Lower leg skin (tissue), 4 donors: Measurements from ENCODE around the gene ZFP36L1. TPM values are rescaled to one million over a fixed set of nuclear protein-coding genes. Genes with fewer than 3 reads are reported as not detected.
A peak's percentile ranks its signal among the peaks of the same experiment; 100 is the strongest.

Experiments
- DNase-seq, 2 donors: peaks; one replicate each; pipeline ENCODE4 v3.0.0-alpha.2; 2019; ENCODE audit warnings: low spot score in 2 of 2
- H3K4me3 ChIP-seq: fragments of 200-600 bp; sonication (generic); 2 replicates; pipeline ENCODE4 v1.5.1; 2017; ENCODE audit warnings: mild to moderate bottlenecking, low read depth; ENCODE audit not compliant: poor library complexity, severe bottlenecking
- POLR2A ChIP-seq, 2 donors: fragments of 450-650 bp; IDR thresholded peaks; one replicate each; pipeline ENCODE4 v1.6.1; 2016 to 2017; ENCODE audit warnings: antibody characterized with exemption in 2 of 2, mild to moderate bottlenecking in 1 of 2, moderate library complexity in 1 of 2
- whole genome bisulfite sequencing, 2 donors: methylation state at CpG; one replicate each; pipeline ENCODE4 v1.1.5; 2018; 5-methylcytosine and 5-hydroxymethylcytosine counted together
- intact Hi-C: fragments of 100-400 bp; cut with DNase I; formaldehyde crosslinking; loops from one replicate; pipeline ENCODE4 v1.15.0; 2023; ENCODE audit warnings: low total_unique reads
- total RNA-seq, 4 donors: library from RNA; depleted of rRNA; stranded (reverse); fragments of >200 nt; gene quantifications; one replicate each; pipeline ENCODE4 v1.1.0, GENCODE V29; 2016
- TF ChIP-seq, protein P1 (sequence below), 3 donors: fragments of 450-650 bp; IDR thresholded peaks; one replicate each; pipeline ENCODE4 v1.5.1; 2016; ENCODE audit warnings: antibody characterized with exemption in 3 of 3, mild to moderate bottlenecking in 3 of 3, moderate library complexity in 2 of 3

Gene ZFP36L1
- total RNA-seq, 4 donors from 2014 or later = 466 to 2,618 (median 922) TPM

GRCh38 chr14:68797121-68797670 lies 4.3 kb upstream of the ZFP36L1 start:
- intact Hi-C loops = loop anchor here (10.0 kb wide), 1 partner anchor 252 kb away; no protein-coding TSS in a partner anchor
- TF ChIP-seq, protein P1, sequence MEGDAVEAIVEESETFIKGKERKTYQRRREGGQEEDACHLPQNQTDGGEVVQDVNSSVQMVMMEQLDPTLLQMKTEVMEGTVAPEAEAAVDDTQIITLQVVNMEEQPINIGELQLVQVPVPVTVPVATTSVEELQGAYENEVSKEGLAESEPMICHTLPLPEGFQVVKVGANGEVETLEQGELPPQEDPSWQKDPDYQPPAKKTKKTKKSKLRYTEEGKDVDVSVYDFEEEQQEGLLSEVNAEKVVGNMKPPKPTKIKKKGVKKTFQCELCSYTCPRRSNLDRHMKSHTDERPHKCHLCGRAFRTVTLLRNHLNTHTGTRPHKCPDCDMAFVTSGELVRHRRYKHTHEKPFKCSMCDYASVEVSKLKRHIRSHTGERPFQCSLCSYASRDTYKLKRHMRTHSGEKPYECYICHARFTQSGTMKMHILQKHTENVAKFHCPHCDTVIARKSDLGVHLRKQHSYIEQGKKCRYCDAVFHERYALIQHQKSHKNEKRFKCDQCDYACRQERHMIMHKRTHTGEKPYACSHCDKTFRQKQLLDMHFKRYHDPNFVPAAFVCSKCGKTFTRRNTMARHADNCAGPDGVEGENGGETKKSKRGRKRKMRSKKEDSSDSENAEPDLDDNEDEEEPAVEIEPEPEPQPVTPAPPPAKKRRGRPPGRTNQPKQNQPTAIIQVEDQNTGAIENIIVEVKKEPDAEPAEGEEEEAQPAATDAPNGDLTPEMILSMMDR (IDR thresholded peaks at IDR 0.05) = no peak
- no peak for TF ChIP-seq POLR2A (IDR thresholded peaks at IDR 0.05)
- DNase-seq = peak; percentile 17 to 83
- no peak overlapping the region for H3K4me3 ChIP-seq
- WGBS, 2 donors = 64 to 82% methylated on average over 7 of the region's 7 CpGs

GRCh38 chr14:68796418-68797101 lies 3.7 kb upstream of the ZFP36L1 start:
- H3K4me3 ChIP-seq = no peak overlapping the region
- TF ChIP-seq, protein P1 (IDR thresholded peaks at IDR 0.05) = no peak
- TF ChIP-seq POLR2A (IDR thresholded peaks at IDR 0.05) = no peak
- intact Hi-C loops = loop anchor here (10.0 kb wide), 1 partner anchor 252 kb away; no protein-coding TSS in a partner anchor
- DNase-seq = peak; percentile 23 to 80
- WGBS, 2 donors = 46% methylated on average over 5 of the region's 5 CpGs

GRCh38 chr14:68795597-68796417 lies 2.9 kb upstream of the ZFP36L1 start:
- peak overlapping the region; percentile 74 for H3K4me3 ChIP-seq
- peak; percentile 72 to 96 for DNase-seq
- 0 to 1% methylated on average over 37 to 46 of the region's 70 CpGs for WGBS, 2 donors
- intact Hi-C loops = loop anchor here (10.0 kb wide), 1 partner anchor 251 kb away; no protein-coding TSS in a partner anchor
- TF ChIP-seq, protein P1 (IDR thresholded peaks at IDR 0.05) = peak in 1 of 3 donors; percentile 89
- TF ChIP-seq POLR2A (IDR thresholded peaks at IDR 0.05) = peak in 1 of 2 donors; percentile 19

GRCh38 chr14:68794851-68795596 lies 2.2 kb upstream of the ZFP36L1 start:
- 0 to 1% methylated on average over 33 to 36 of the region's 36 CpGs for WGBS, 2 donors
- TF ChIP-seq POLR2A (IDR thresholded peaks at IDR 0.05) = no peak
- TF ChIP-seq, protein P1 (IDR thresholded peaks at IDR 0.05) = no peak
- intact Hi-C loops = loop anchor here (10.0 kb wide), 1 partner anchor 250 kb away; no protein-coding TSS in a partner anchor
- H3K4me3 ChIP-seq = peak overlapping the region; percentile 74
- DNase-seq = peak; percentile 66 to 92
